Panc1 (cell line): ENCODE data around the gene PAPSS1.

Source experiments
- POLR2AphosphoS5 ChIP-seq: IDR thresholded peaks from 2 replicates; pipeline ENCODE4 v1.6.1; 2012; ENCODE audit warnings: mild to moderate bottlenecking, low read depth, low read length, moderate library complexity
- SIN3A ChIP-seq: IDR thresholded peaks from 2 replicates; pipeline ENCODE4 v1.6.1; 2012; ENCODE audit warnings: low read depth, mild to moderate bottlenecking, low read length, moderate library complexity, borderline replicate concordance; ENCODE audit not compliant: insufficient read depth
- TCF7L2 ChIP-seq: IDR thresholded peaks from 2 replicates; pipeline ENCODE4 v1.6.1; 2011; ENCODE audit warnings: mild to moderate bottlenecking, low read depth, low read length, inconsistent platforms
- TF ChIP-seq, protein P1 (sequence below): fragments of 450-650 bp; IDR thresholded peaks from 2 replicates; pipeline ENCODE4 v1.5.1; 2017; ENCODE audit warnings: mild to moderate bottlenecking
- TF ChIP-seq, protein P2 (sequence below), 2 experiments: IDR thresholded peaks; 2 replicates each; pipeline ENCODE4 v1.6.1; 2011 to 2012; ENCODE audit warnings: low read depth in 2 of 2, control low read depth in 1 of 2, low read length in 1 of 2, mild to moderate bottlenecking in 1 of 2, moderate library complexity in 1 of 2; ENCODE audit not compliant: insufficient read depth in 1 of 2

DNA sequence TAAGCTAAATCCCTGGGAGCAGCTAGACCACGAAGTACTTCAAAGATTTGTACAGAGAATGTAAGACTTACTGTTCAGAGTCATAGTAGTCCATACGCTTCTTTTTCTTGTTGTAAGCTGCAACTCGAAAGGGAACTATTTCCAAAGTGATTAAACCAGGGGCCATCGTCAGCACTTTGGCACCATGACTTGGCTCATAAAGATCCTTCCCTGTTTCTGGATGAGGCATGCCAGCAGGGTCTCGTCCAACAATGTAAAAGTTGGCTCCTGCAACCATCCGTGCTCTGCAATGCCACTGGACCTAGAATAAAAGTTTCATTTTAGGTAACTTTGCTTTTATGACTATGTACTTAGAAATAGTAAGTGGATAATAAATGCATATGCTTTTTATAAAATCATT is 88.5 kb downstream of the PAPSS1 start:
- TF ChIP-seq, protein P1, sequence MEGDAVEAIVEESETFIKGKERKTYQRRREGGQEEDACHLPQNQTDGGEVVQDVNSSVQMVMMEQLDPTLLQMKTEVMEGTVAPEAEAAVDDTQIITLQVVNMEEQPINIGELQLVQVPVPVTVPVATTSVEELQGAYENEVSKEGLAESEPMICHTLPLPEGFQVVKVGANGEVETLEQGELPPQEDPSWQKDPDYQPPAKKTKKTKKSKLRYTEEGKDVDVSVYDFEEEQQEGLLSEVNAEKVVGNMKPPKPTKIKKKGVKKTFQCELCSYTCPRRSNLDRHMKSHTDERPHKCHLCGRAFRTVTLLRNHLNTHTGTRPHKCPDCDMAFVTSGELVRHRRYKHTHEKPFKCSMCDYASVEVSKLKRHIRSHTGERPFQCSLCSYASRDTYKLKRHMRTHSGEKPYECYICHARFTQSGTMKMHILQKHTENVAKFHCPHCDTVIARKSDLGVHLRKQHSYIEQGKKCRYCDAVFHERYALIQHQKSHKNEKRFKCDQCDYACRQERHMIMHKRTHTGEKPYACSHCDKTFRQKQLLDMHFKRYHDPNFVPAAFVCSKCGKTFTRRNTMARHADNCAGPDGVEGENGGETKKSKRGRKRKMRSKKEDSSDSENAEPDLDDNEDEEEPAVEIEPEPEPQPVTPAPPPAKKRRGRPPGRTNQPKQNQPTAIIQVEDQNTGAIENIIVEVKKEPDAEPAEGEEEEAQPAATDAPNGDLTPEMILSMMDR, result no peak
- TF ChIP-seq POLR2AphosphoS5 (no peak), SIN3A (no peak), TCF7L2 (no peak)
- TF ChIP-seq, protein P2, sequence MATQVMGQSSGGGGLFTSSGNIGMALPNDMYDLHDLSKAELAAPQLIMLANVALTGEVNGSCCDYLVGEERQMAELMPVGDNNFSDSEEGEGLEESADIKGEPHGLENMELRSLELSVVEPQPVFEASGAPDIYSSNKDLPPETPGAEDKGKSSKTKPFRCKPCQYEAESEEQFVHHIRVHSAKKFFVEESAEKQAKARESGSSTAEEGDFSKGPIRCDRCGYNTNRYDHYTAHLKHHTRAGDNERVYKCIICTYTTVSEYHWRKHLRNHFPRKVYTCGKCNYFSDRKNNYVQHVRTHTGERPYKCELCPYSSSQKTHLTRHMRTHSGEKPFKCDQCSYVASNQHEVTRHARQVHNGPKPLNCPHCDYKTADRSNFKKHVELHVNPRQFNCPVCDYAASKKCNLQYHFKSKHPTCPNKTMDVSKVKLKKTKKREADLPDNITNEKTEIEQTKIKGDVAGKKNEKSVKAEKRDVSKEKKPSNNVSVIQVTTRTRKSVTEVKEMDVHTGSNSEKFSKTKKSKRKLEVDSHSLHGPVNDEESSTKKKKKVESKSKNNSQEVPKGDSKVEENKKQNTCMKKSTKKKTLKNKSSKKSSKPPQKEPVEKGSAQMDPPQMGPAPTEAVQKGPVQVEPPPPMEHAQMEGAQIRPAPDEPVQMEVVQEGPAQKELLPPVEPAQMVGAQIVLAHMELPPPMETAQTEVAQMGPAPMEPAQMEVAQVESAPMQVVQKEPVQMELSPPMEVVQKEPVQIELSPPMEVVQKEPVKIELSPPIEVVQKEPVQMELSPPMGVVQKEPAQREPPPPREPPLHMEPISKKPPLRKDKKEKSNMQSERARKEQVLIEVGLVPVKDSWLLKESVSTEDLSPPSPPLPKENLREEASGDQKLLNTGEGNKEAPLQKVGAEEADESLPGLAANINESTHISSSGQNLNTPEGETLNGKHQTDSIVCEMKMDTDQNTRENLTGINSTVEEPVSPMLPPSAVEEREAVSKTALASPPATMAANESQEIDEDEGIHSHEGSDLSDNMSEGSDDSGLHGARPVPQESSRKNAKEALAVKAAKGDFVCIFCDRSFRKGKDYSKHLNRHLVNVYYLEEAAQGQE (IDR thresholded peaks at IDR 0.05; ENCODE audit: insufficient read depth in 1 of 2, low read depth in 2 of 2, low read length in 1 of 2), result no peak
